Measurements from ENCODE around the gene TMEM244.
"Not testable (repeated sequence)": the region's sequence is repeated elsewhere in the genome, so short reads cannot be mapped to it uniquely, and the experiment has no call there.

Gene TMEM244

GRCh38 chr6:129860908-129861665, at the start of gene TMEM244:
Gene TMEM244, minus strand, starts transcription at chr6:129861315. Its CDS starts 127 bp downstream, at chr6:129861188.
- no peak for DNase-seq (ENCODE audit: low spot score)

DNA sequence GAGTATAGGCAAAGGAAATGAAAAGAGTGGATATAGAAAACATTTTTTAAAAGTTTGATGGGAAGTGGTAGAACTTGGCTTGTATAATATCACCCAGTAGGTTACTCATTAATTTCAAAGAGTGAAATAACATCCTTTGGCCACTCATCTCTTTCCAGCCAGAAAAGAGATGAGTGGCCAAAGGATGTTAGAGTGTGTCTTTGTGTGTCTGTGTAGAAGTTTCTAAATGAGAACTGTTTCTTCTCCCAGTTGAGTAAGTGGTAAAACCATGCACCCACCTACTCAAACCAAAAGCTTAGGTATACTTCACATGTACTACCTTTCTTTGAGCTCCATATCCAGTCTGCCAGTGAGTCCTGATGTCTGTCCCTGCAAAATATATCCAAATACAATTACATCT, 47.7 kb upstream of the TMEM244 start:
- no peak for DNase-seq (ENCODE audit: low spot score)

DNA sequence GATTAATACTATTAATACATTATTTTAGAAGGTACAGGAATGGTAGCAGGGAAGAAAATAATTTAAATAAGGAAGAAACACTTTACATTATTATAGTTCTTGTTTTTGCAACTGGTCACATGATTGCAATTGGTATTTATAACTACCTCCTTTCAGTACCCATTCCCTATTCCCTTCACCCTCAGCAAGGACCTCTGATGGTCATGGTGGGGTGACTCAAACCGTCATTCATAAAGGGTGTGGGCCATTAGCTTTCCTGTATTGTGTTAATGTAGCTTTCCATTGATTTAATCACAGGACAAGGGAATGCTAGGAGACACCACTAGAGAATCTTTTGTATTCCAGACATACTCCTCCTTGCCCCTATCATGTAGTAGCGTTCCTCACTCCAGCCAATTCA, 47.2 kb upstream of the TMEM244 start:
- DNase-seq (ENCODE audit: low spot score) = no peak

GRCh38 chr6:129906515-129907077, 45.5 kb upstream of the TMEM244 start:
- DNase-seq (ENCODE audit: low spot score) = no peak

DNA sequence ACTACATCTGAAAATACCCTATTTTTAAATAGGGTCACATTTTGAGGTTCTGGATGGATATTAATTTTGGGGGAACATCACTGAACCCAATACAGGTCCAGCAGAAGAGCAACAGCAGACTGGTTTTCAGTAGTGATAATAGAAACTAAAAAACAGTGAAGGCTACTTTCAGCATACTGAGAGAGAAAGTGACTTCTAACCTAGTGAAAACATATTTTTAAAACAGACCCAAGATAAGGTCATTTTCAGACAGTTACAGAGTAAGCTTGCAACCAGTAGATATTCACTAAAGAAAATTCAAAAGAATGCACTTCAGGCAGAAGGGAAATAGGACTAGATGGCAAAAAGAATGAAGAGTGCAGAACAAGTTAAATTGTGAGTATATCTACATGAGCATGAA, 42.0 kb upstream of the TMEM244 start:
- no peak for DNase-seq (ENCODE audit: low spot score)

GRCh38 chr6:129902681-129903080, 41.6 kb upstream of the TMEM244 start:
- DNase-seq (ENCODE audit: low spot score) = no peak

- no peak for DNase-seq (ENCODE audit: low spot score)
Measured at GRCh38 chr6:129901910-129902309, 40.8 kb upstream of the TMEM244 start.

DNA sequence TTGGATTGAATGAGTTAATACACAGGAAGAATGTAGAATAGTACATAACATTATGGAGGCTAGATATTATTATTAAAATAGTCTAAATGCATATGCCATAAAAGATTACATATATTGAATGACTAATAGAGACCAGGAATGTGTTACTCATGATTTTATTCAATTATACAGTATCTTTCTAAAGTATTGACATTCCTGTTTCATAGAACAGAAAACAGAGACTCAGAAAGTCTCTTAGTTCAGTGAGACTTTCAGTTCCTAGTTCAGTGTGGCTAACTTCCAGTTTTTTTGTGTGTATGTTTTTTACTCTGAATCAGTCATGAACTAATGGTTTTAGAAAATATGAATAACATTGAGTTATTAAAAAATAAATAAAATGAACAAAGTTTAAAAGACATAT, 34.6 kb upstream of the TMEM244 start:
- no peak for DNase-seq (ENCODE audit: low spot score)

- DNase-seq (ENCODE audit: low spot score) = no peak
Measured at GRCh38 chr6:129894921-129895320, 33.8 kb upstream of the TMEM244 start.

DNA sequence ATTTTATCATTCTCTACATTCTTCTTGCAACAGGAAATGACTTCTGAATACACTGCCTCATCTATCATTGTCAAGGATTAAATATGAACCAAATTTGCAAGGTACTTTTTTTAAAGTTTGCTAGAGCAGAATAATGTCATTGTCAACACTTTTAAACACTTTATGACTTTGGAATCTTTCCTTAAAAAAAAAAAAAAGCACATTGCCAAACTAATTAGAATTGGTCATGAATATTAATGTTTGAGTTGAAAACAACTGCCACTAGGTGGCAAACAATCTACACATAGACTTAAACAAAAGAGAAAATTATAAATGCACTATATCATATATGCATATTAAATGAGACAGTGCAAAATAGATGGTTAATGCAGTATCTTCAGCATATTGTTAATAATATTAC, 32.5 kb upstream of the TMEM244 start:
- DNase-seq (ENCODE audit: low spot score) = no peak

DNA sequence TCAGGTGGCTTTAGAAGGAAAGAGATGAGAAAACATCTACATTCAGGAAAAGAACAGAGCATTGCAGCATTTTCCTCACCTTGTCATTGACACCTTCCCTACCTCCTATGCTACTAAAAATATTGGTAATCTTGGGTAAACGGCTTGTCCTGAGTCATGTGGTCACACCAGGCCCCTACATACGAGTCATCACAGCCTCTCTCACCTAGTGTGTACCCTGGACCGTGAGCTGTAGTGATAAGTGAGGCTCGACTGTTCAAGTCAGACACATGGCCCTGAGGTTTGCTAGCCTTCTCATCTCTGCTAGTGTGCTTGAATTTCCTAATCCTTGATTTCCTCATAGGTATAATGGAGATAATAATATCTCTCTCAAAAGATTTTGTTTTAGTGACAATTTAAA, 29.6 kb upstream of the TMEM244 start:
- no peak for DNase-seq (ENCODE audit: low spot score)

- peak; percentile 11 for DNase-seq (ENCODE audit: low spot score)
Measured at GRCh38 chr6:129890164-129890563, 29.0 kb upstream of the TMEM244 start.

- DNase-seq (ENCODE audit: low spot score) = peak; percentile 15
Measured at GRCh38 chr6:129889580-129889979, 28.5 kb upstream of the TMEM244 start.

DNA sequence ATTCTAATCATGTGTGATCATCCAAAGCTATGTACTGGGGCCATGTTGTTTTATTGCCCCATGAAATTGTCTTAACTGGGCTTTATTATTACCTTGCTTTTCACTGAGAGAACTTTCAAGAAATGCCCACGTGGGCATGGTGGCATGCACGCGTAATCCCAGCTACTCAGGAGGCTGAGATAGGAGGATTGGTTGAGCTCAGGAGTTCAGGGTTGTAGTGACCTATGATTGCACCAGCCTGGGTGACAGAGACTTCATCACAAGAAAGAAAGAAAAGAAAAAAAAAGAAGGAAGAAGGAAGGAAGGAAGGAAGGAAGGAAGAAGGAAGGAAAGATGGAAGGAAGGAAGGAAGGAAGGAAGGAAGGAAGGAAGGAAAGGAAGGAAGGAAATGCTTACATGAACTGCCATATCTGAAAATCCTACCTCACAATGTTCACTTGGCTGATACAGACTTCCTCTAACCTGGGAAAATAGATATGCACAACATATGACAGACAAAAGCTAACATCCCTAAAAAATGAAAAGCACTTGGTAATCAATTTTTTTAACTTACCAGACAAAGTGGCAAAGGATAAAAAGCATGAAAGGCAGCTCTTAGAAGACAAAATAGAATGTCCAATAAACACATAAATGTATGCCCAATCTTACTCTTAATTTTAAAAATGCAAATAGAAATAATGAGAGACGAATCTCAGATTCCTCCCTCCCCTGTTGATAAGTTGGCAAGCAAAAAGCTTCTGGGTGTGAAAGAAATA, 25.5 kb upstream of the TMEM244 start:
- no peak for DNase-seq (ENCODE audit: low spot score)

DNA sequence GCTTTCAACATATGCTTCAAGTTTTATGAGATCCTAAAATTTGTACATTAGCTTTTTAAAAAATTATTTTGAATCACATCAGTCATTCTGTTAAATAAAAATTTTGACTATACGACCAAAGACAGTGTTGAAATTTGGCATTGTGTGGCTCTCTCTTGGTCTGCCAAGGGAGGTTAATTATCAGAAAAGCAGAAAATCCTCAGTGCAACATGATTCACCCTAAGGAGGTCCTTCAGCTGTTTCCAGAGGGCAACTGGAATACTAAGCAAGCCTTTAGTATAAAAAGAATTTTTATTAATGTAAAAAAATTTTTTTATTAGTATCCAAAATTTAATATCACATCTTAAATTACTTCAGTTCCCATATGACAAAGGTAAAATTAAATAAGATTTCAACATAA, 23.1 kb upstream of the TMEM244 start:
- DNase-seq (ENCODE audit: low spot score) = no peak

DNA sequence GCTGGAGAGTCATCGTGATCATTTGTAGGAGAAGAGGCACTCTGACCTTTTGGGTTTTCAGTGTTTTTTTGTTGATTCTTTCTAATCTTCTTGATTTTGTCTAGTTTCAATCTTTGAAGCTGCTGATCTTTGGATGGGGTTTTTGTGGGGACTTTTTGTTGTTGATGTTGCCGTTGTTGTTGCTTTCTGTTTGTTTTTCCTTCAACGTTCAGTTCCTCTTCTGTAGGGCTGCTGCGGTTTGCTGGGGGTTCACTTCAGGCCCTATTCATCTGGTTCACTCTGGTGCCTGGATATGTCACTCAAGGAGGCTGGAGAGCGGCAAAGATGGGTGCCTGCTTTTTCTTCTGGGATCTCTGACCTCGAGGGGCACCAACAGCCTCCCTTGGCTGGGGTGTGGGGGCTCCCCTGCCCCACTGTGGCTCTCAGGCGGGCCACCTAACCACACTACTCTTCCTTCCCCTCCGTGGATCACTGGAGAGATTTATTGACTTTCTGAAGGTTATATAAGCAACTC, 21.5 kb upstream of the TMEM244 start:
- DNase-seq (ENCODE audit: low spot score) = no peak

GRCh38 chr6:129877894-129878293, 16.8 kb upstream of the TMEM244 start:
- DNase-seq (ENCODE audit: low spot score) = not testable (repeated sequence)

GRCh38 chr6:129875610-129876520, 14.8 kb upstream of the TMEM244 start:
- DNase-seq (ENCODE audit: low spot score) = no peak

GRCh38 chr6:129874837-129875236, 13.7 kb upstream of the TMEM244 start:
- no peak for DNase-seq (ENCODE audit: low spot score)

- no peak for DNase-seq (ENCODE audit: low spot score)
Measured at GRCh38 chr6:129872586-129872985, 11.5 kb upstream of the TMEM244 start.

- no peak for DNase-seq (ENCODE audit: low spot score)
Measured at GRCh38 chr6:129871221-129871620, 10.1 kb upstream of the TMEM244 start.

DNA sequence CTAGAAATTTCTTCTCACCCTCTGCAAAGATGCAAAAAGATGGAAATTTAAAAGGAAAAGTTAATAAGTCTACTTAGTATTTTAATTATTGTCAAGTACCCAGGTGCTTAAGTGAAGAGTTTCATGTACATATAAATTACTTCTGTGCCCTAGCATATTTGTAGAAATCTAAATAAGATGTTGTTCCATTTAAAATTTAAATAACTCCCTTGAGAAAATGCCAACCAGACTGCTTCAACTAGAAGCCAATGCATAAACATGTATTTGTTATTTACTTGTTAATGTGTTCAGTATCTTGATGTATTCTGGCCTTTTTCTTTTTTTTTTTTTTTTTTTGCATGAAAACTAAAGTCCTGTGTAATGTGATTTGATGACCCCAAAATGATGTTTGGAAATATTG, 6.3 kb upstream of the TMEM244 start:
- no peak for DNase-seq (ENCODE audit: low spot score)
